B cell (primary cell): Measurements from ENCODE around the gene AP1M1. TPM values are rescaled to one million over a fixed set of nuclear protein-coding genes. Genes with fewer than 3 reads are reported as not detected.

Experiments used
- ATAC-seq: fragments of 200-7000 bp; cut with Tn5 transposase; one replicate; pipeline ENCODE4 v1.10.0; 2021; ENCODE audit warnings: low read depth, mild to moderate bottlenecking, moderate number of reproducible peaks, moderate library complexity
- CTCF ChIA-PET: fragments of 350-600 bp; sonication (Branson Sonifier 250); formaldehyde crosslinking; loops from one replicate; lab custom pipeline; 2021; ENCODE audit warnings: antibody characterized with exemption, inconsistent platforms; lab: Charles Lee
- POLR2A ChIA-PET: fragments of 350-600 bp; sonication (Branson Sonifier 250); formaldehyde crosslinking; loops from one replicate; lab custom pipeline; 2021; ENCODE audit warnings: antibody characterized with exemption; lab: Charles Lee
- DNase-seq: peaks from one replicate; pipeline ENCODE4 v3.0.0; 2013
- H2AFZ ChIP-seq: 2 replicates; pipeline ENCODE4 v1.6.1; 2012; ENCODE audit warnings: mild to moderate bottlenecking, low read depth, low read length; ENCODE audit not compliant: insufficient read depth, poor library complexity, severe bottlenecking
- H3K27ac ChIP-seq, 2 donors: 1 replicate in 1 of 2; 2 replicates in 1 of 2; pipeline ENCODE4 v1.5.1; 2012 to 2013; ENCODE audit warnings: low read length in 2 of 2, mild to moderate bottlenecking in 2 of 2, moderate library complexity in 1 of 2
- H3K27me3 ChIP-seq, 4 experiments: fragments of 200-600 bp in 1 of 4; sonication (generic) in 1 of 4; replicated peaks in 1 of 4; 1 replicate in 2 of 4; 2 replicates in 2 of 4; pipeline versions ENCODE4 v1.6.1 to v1.7.0; 2013 to 2016; ENCODE audit warnings: low read length in 3 of 4, mild to moderate bottlenecking in 2 of 4, mixed read lengths in 1 of 4, moderate library complexity in 1 of 4; ENCODE audit not compliant: insufficient read depth in 4 of 4, control insufficient read depth in 3 of 4; ENCODE audit errors: control extremely low read depth in 1 of 4
- H3K36me3 ChIP-seq, 2 experiments: replicated peaks in 1 of 2; 1 replicate in 1 of 2; 2 replicates in 1 of 2; pipeline versions ENCODE4 v1.6.1 to v1.7.1; 2013; ENCODE audit warnings: low read length in 1 of 2; ENCODE audit not compliant: insufficient read depth in 2 of 2, control insufficient read depth in 1 of 2; ENCODE audit errors: control extremely low read depth in 1 of 2, extremely low read depth in 1 of 2
- H3K4me1 ChIP-seq, 2 donors: fragments of 200-600 bp in 1 of 2; sonication (generic) in 1 of 2; 1 replicate in 1 of 2; 2 replicates in 1 of 2; pipeline versions ENCODE4 v1.5.1 to v1.6.1; 2013 to 2017; ENCODE audit warnings: low read length in 2 of 2; ENCODE audit not compliant: control insufficient read depth in 2 of 2, insufficient read depth in 2 of 2
- H3K4me2 ChIP-seq: replicated peaks from 2 replicates; pipeline ENCODE3; 2012; ENCODE audit warnings: mild to moderate bottlenecking, low read depth, low read length; ENCODE audit not compliant: poor library complexity, severe bottlenecking
- H3K4me3 ChIP-seq, 5 experiments: fragments of 200-600 bp in 1 of 5; sonication (generic) in 1 of 5; 1 replicate in 3 of 5; 2 replicates in 2 of 5; pipeline versions ENCODE4 v1.5.1 to v1.7.0; 2011 to 2016; ENCODE audit warnings: low read length in 4 of 5, mild to moderate bottlenecking in 4 of 5, low read depth in 2 of 5, control low read depth in 1 of 5, moderate library complexity in 1 of 5; ENCODE audit not compliant: insufficient read depth in 1 of 5; ENCODE audit errors: control extremely low read depth in 1 of 5, extremely low read depth in 1 of 5
- H3K79me2 ChIP-seq: fragments of 200-600 bp; sonication (generic); one replicate; pipeline ENCODE4 v1.6.0; 2016; ENCODE audit warnings: low read length; ENCODE audit not compliant: control insufficient read depth, insufficient read depth
- H3K9ac ChIP-seq: fragments of 200-600 bp; sonication (generic); 2 replicates; pipeline ENCODE4 v1.6.1; 2017; ENCODE audit warnings: mild to moderate bottlenecking, low read length, moderate library complexity
- H3K9me3 ChIP-seq, 3 donors: one replicate each; pipeline versions ENCODE4 v1.6.1 to v1.7.1; 2013; ENCODE audit warnings: low read length in 2 of 3; ENCODE audit not compliant: control insufficient read depth in 2 of 3, insufficient read depth in 1 of 3; ENCODE audit errors: control extremely low read depth in 1 of 3
- H4K20me1 ChIP-seq: 2 replicates; pipeline ENCODE4 v1.6.0; 2012; ENCODE audit warnings: mild to moderate bottlenecking, low read length; ENCODE audit not compliant: insufficient read depth, control insufficient read depth, poor library complexity, severe bottlenecking
- H3K27ac Mint-ChIP-seq: one replicate; pipeline ENCODE4 v1.8.0; 2021; ENCODE audit warnings: mixed read lengths
- H3K27me3 Mint-ChIP-seq: one replicate; pipeline ENCODE4 v1.8.0; 2021; ENCODE audit warnings: mixed read lengths
- H3K4me1 Mint-ChIP-seq: one replicate; pipeline ENCODE4 v1.8.0; 2021; ENCODE audit warnings: mixed read lengths
- H3K4me3 Mint-ChIP-seq: one replicate; pipeline ENCODE4 v1.8.0; 2021; ENCODE audit warnings: mixed read lengths
- H3K9me3 Mint-ChIP-seq: one replicate; pipeline ENCODE4 v1.8.0; 2022; ENCODE audit warnings: mixed read lengths; ENCODE audit not compliant: insufficient read depth
- EZH2 ChIP-seq: IDR thresholded peaks from 2 replicates; pipeline ENCODE4 v1.6.1; 2012; ENCODE audit warnings: borderline replicate concordance, low read depth, mild to moderate bottlenecking, moderate library complexity, low read length; ENCODE audit not compliant: insufficient read depth, poor library complexity, severe bottlenecking
- WGBS: methylation state at CpG from one replicate; pipeline ENCODE4 v1.1.5; 2013; ENCODE audit warnings: missing lambda C conversion rate; ENCODE audit not compliant: insufficient coverage; 5-methylcytosine and 5-hydroxymethylcytosine counted together
- intact Hi-C: fragments of 100-400 bp; cut with micrococcal nuclease; formaldehyde crosslinking; loops from one replicate; pipeline ENCODE4 v1.10.0; 2022
- polyA plus RNA-seq: library from polyadenylated mRNA; depleted of rRNA; stranded (reverse); fragments of >200 nt; gene quantifications from 2 replicates; pipeline ENCODE4 v1.2.3, GENCODE V29; 2012
- total RNA-seq, 2 donors: library from RNA; stranded (reverse); fragments of 120-200 nt in 1 of 2; gene quantifications; 1 replicate in 1 of 2; 2 replicates in 1 of 2; pipeline versions ENCODE4 v1.2.3 to v1.2.4, GENCODE V29; 2013 to 2022
- TF ChIP-seq, protein P1 (sequence below): fragments of 200-600 bp; IDR thresholded peaks from one replicate; pipeline ENCODE4 v1.8.0; 2022; ENCODE audit warnings: antibody characterized with exemption, mild to moderate bottlenecking

The AP1M1 gene
- total and polyA plus RNA-seq, 2 donors (not counting 1 experiment from before 2014, with no cell fraction given): 77.8 to 102 TPM

GRCh38 chr19:16217716-16218451, 20.2 kb downstream of the AP1M1 start:
- ChIA-PET CTCF (interaction anchor here (0.6 to 1.7 kb wide), 4 partner anchors 8 to 199 kb away, joined by 3 to 5 read pairs (median 4); no protein-coding TSS in a partner anchor), POLR2A (interaction anchor here (0.6 kb wide), 2 partner anchors 21 to 30 kb away, joined by 3 to 5 read pairs; no protein-coding TSS in a partner anchor)
- Histone ChIP-seq H3K9me3 (peaks cover 0 to 33% (median 20%) of the 10 kb centered on the region in 3 donors), H4K20me1 (peaks cover 7% of the 10 kb centered on the region), H3K27me3 (no peaks in the 10 kb centered on the region), H3K4me1 (peaks cover 14 to 30% of the 10 kb centered on the region in 2 donors), H3K4me3 (no peak overlapping the region), H2AFZ (no peak overlapping the region), H3K27ac (peak overlapping the region; percentile 61 to 73), H3K36me3 (peaks cover 0 to 51% of the 10 kb centered on the region in 2 experiments), H3K79me2 (peaks cover 47% of the 10 kb centered on the region), H3K9ac (no peak overlapping the region), H3K4me2 (peak overlapping the region; percentile 42)
- no peak overlapping the region for H3K27ac Mint-ChIP-seq
- TF ChIP-seq EZH2: no peak
- TF ChIP-seq, protein P1, sequence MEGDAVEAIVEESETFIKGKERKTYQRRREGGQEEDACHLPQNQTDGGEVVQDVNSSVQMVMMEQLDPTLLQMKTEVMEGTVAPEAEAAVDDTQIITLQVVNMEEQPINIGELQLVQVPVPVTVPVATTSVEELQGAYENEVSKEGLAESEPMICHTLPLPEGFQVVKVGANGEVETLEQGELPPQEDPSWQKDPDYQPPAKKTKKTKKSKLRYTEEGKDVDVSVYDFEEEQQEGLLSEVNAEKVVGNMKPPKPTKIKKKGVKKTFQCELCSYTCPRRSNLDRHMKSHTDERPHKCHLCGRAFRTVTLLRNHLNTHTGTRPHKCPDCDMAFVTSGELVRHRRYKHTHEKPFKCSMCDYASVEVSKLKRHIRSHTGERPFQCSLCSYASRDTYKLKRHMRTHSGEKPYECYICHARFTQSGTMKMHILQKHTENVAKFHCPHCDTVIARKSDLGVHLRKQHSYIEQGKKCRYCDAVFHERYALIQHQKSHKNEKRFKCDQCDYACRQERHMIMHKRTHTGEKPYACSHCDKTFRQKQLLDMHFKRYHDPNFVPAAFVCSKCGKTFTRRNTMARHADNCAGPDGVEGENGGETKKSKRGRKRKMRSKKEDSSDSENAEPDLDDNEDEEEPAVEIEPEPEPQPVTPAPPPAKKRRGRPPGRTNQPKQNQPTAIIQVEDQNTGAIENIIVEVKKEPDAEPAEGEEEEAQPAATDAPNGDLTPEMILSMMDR: no peak
- DNase-seq: peak; percentile 5
- 85% methylated on average over 13 of the region's 16 CpGs for WGBS
- peaks cover 2% of the 10 kb centered on the region for H3K9me3 Mint-ChIP-seq
- ATAC-seq: no peak
- intact Hi-C loops: no loop called here
- peaks cover 30% of the 10 kb centered on the region for H3K4me1 Mint-ChIP-seq
- H3K27me3 Mint-ChIP-seq: no peaks in the 10 kb centered on the region
- H3K4me3 Mint-ChIP-seq: no peak overlapping the region

DNA sequence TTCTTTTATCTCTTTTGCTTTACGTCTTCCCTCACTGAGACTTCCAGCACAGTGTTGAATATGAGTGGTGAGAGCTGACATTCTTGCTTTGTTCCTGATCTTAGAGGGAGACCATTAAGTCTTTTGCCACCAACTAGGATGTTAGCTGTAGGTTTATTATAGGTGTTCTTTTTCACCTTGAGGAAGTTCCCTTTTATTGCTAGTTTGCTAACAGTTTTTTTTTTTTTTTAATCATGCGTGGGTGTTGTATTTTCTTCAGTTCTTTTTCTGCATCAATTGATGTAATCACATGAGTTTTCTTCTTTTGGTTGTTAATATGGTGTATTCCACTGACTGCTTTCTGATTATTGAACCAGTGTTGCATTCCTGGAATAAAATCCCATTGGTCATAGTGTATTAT, 21.1 kb downstream of the AP1M1 start:
- H3K27ac ChIP-seq: peak overlapping the region; percentile 61 to 73
- H4K20me1 ChIP-seq: peaks cover 7% of the 10 kb centered on the region
- intact Hi-C loops: no loop called here
- H3K9me3 ChIP-seq: peaks cover 0 to 43% (median 22%) of the 10 kb centered on the region in 3 donors
- peaks cover 30% of the 10 kb centered on the region for H3K4me1 Mint-ChIP-seq
- ChIA-PET CTCF (interaction anchor here (0.7 to 1.7 kb wide), 4 partner anchors 9 to 198 kb away, joined by 3 to 5 read pairs (median 4); no protein-coding TSS in a partner anchor), POLR2A (interaction anchor here (0.6 to 1.0 kb wide), 2 partner anchors 22 to 29 kb away, joined by 3 to 7 read pairs; no protein-coding TSS in a partner anchor)
- peak overlapping the region; percentile 42 for H3K4me2 ChIP-seq
- H3K27me3 Mint-ChIP-seq: no peaks in the 10 kb centered on the region
- WGBS: no CpG with 5 or more reads among the region's 2 CpGs
- peaks cover 1 to 53% of the 10 kb centered on the region in 2 experiments for H3K36me3 ChIP-seq
- peak overlapping the region; percentile 8 for H3K4me3 Mint-ChIP-seq
- H3K4me3 ChIP-seq: no peak overlapping the region
- H2AFZ ChIP-seq: no peak overlapping the region
- peaks cover 48% of the 10 kb centered on the region for H3K79me2 ChIP-seq
- no peaks in the 10 kb centered on the region for H3K27me3 ChIP-seq
- DNase-seq: peak; percentile 29
- TF ChIP-seq EZH2: no peak
- TF ChIP-seq, protein P1: no peak
- ATAC-seq: no peak
- H3K9me3 Mint-ChIP-seq: peaks cover 2% of the 10 kb centered on the region
- no peak overlapping the region for H3K9ac ChIP-seq
- peaks cover 14 to 30% of the 10 kb centered on the region in 2 donors for H3K4me1 ChIP-seq
- H3K27ac Mint-ChIP-seq: peak overlapping the region; percentile 81
